ENCODE data around the gene EPG5. TPM values are rescaled to one million over a fixed set of nuclear protein-coding genes. Genes with fewer than 3 reads are reported as not detected.

Gene EPG5, protein sequence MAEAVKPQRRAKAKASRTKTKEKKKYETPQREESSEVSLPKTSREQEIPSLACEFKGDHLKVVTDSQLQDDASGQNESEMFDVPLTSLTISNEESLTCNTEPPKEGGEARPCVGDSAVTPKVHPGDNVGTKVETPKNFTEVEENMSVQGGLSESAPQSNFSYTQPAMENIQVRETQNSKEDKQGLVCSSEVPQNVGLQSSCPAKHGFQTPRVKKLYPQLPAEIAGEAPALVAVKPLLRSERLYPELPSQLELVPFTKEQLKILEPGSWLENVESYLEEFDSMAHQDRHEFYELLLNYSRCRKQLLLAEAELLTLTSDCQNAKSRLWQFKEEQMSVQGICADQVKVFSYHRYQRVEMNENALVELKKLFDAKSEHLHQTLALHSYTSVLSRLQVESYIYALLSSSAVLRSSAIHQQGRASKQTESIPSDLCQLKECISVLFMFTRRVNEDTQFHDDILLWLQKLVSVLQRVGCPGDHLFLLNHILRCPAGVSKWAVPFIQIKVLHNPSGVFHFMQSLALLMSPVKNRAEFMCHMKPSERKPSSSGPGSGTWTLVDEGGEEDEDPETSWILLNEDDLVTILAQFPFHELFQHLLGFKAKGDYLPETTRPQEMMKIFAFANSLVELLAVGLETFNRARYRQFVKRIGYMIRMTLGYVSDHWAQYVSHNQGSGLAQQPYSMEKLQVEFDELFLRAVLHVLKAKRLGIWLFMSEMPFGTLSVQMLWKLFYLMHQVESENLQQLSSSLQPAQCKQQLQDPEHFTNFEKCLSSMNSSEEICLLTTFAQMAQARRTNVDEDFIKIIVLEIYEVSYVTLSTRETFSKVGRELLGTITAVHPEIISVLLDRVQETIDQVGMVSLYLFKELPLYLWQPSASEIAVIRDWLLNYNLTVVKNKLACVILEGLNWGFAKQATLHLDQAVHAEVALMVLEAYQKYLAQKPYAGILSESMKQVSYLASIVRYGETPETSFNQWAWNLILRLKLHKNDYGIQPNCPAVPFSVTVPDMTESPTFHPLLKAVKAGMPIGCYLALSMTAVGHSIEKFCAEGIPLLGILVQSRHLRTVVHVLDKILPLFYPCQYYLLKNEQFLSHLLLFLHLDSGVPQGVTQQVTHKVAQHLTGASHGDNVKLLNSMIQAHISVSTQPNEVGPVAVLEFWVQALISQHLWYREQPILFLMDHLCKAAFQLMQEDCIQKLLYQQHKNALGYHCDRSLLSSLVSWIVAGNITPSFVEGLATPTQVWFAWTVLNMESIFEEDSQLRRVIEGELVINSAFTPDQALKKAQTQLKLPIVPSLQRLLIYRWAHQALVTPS (N-terminal part only)
- polyA plus RNA-seq (2012; rRNA removed): 13.6 and 18.9 TPM in 2 replicates
- 10.1 and 12.6 TPM in 2 replicates for polyA plus RNA-seq (2012; cell fraction: cytosol; rRNA removed)
- polyA plus RNA-seq (2012; cell fraction: nucleus; rRNA removed): 31.5 and 49.4 TPM in 2 replicates

DNA sequence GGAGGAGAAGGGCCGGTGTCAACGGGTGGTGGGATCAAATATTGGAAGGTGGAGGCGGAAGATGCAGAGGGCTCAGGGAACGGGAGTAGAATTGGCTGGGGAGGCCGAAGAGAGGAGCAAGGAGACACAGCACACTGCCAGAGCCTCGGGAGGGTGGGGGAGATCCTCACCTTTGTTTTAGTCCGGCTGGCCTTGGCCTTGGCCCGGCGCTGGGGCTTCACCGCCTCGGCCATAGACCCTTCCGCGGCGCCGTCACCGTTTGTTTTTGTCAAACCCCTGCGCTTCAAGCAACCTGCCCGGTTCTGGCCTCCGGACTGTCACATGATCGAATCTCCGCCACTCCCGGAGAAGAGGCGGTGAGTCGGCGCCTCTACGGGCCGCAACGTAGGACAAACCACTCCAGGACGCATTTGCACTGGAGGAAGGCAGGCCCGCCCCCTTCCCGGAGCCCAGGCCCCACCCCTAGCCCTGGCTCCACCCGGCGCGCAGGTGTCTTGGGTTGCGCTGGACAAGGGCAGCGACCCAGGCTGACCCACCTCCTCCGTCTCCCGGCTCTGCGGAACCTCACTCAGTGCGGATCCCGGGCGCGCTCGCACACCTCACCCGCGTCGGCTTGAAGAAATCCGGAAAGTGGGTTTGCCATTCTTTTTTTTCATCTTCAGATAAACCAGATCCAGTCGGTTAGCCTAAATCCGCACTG, at the start of gene EPG5:
TSS of gene EPG5 (minus strand) at position 323 of the 700 bp plus-strand sequence. CDS start at position 233, 90 bp downstream.
- ChIA-PET CTCF (interaction anchor here (0.6 kb wide), 1 partner anchor 107 kb away, joined by 3 read pairs; no protein-coding TSS in a partner anchor), POLR2A (no interaction called here)
- H3K27ac ChIP-seq (ENCODE audit: low read depth in 2 of 2, low read length in 1 of 2): peak within 1 kb of the TSS; percentile 56 to 80
- H3K9ac ChIP-seq: peak within 1 kb of the TSS; percentile 93
- WGBS (ENCODE audit: low lambda C conversion rate): under 1% methylated on average over 30 of the region's 50 CpGs
- no peaks in the 10 kb centered on the region for H4K20me1 ChIP-seq (ENCODE audit: insufficient read depth)
- no peaks in the 10 kb centered on the region for H3K9me3 ChIP-seq
- H3K4me3 ChIP-seq (ENCODE audit: low read depth in 2 of 2, low read length in 1 of 2): peak within 1 kb of the TSS; percentile 88 to 100
- peak; percentile 95 for DNase-seq
- no peaks in the 10 kb centered on the region for H3K27me3 ChIP-seq (ENCODE audit: insufficient read depth)
- peak within 1 kb of the TSS; percentile 96 for H3K4me2 ChIP-seq
- peaks cover 0 to 23% of the 10 kb centered on the region in 2 experiments for H3K36me3 ChIP-seq (replicated peaks in 1 of 2; ENCODE audit: control insufficient read depth in 1 of 2, insufficient read depth in 2 of 2, low read length in 1 of 2)
- TF ChIP-seq CHD2 (IDR thresholded peaks at IDR 0.05; ENCODE audit: low read length, partially characterized antibody) (peak; percentile 58), MXI1 (IDR thresholded peaks at IDR 0.05; ENCODE audit: low read depth, low read length) (peak; percentile 71; the same call in 1 of the 2 replicates), FOSL2 (IDR thresholded peaks at IDR 0.05; ENCODE audit: borderline replicate concordance, low read depth) (peak; percentile 14; the same call in 1 of the 2 replicates), MEF2A (IDR thresholded peaks at IDR 0.05; ENCODE audit: borderline replicate concordance, low read depth) (no peak), RCOR1 (IDR thresholded peaks at IDR 0.05; ENCODE audit: low read length) (0 out of 2 replicates have a peak, but pooled peaks have one; percentile 44), SIN3A (IDR thresholded peaks at IDR 0.05; ENCODE audit: borderline replicate concordance, low read depth, low read length) (peak; percentile 54; the same call in 1 of the 2 replicates), YY1 (IDR thresholded peaks at IDR 0.05; ENCODE audit: low read depth) (peak; percentile 59; the same call in 1 of the 2 replicates), SMC3 (IDR thresholded peaks at IDR 0.05; ENCODE audit: low read depth, low read length) (no peak), ELF1 (IDR thresholded peaks at IDR 0.05) (peak; percentile 65), GATA2 (CRISPR knock-in tag; IDR thresholded peaks at IDR 0.05) (no peak), TEAD4 (IDR thresholded peaks at IDR 0.05; ENCODE audit: borderline replicate concordance, insufficient read depth) (no peak), NFIC (IDR thresholded peaks at IDR 0.05; ENCODE audit: borderline replicate concordance) (no peak), RFX5 (IDR thresholded peaks at IDR 0.05; ENCODE audit: low read length) (no peak)
- TF ChIP-seq, protein P1, sequence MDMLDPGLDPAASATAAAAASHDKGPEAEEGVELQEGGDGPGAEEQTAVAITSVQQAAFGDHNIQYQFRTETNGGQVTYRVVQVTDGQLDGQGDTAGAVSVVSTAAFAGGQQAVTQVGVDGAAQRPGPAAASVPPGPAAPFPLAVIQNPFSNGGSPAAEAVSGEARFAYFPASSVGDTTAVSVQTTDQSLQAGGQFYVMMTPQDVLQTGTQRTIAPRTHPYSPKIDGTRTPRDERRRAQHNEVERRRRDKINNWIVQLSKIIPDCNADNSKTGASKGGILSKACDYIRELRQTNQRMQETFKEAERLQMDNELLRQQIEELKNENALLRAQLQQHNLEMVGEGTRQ (IDR thresholded peaks at IDR 0.05; ENCODE audit: borderline replicate concordance, low read depth, low read length): peak; percentile 67
- TF ChIP-seq, protein P2, sequence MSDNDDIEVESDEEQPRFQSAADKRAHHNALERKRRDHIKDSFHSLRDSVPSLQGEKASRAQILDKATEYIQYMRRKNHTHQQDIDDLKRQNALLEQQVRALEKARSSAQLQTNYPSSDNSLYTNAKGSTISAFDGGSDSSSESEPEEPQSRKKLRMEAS (IDR thresholded peaks at IDR 0.05; ENCODE audit: low read depth): peak; percentile 71; the same call in 1 of the 2 replicates
- TF ChIP-seq, protein P3, sequence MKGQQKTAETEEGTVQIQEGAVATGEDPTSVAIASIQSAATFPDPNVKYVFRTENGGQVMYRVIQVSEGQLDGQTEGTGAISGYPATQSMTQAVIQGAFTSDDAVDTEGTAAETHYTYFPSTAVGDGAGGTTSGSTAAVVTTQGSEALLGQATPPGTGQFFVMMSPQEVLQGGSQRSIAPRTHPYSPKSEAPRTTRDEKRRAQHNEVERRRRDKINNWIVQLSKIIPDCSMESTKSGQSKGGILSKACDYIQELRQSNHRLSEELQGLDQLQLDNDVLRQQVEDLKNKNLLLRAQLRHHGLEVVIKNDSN (IDR thresholded peaks at IDR 0.05; ENCODE audit: borderline replicate concordance, low read depth): peak; percentile 97
- TF ChIP-seq, protein P4, sequence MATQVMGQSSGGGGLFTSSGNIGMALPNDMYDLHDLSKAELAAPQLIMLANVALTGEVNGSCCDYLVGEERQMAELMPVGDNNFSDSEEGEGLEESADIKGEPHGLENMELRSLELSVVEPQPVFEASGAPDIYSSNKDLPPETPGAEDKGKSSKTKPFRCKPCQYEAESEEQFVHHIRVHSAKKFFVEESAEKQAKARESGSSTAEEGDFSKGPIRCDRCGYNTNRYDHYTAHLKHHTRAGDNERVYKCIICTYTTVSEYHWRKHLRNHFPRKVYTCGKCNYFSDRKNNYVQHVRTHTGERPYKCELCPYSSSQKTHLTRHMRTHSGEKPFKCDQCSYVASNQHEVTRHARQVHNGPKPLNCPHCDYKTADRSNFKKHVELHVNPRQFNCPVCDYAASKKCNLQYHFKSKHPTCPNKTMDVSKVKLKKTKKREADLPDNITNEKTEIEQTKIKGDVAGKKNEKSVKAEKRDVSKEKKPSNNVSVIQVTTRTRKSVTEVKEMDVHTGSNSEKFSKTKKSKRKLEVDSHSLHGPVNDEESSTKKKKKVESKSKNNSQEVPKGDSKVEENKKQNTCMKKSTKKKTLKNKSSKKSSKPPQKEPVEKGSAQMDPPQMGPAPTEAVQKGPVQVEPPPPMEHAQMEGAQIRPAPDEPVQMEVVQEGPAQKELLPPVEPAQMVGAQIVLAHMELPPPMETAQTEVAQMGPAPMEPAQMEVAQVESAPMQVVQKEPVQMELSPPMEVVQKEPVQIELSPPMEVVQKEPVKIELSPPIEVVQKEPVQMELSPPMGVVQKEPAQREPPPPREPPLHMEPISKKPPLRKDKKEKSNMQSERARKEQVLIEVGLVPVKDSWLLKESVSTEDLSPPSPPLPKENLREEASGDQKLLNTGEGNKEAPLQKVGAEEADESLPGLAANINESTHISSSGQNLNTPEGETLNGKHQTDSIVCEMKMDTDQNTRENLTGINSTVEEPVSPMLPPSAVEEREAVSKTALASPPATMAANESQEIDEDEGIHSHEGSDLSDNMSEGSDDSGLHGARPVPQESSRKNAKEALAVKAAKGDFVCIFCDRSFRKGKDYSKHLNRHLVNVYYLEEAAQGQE (IDR thresholded peaks at IDR 0.05; ENCODE audit: low read depth, low read length): peak; percentile 43; the same call in 1 of the 2 replicates
- TF ChIP-seq, protein P5, sequence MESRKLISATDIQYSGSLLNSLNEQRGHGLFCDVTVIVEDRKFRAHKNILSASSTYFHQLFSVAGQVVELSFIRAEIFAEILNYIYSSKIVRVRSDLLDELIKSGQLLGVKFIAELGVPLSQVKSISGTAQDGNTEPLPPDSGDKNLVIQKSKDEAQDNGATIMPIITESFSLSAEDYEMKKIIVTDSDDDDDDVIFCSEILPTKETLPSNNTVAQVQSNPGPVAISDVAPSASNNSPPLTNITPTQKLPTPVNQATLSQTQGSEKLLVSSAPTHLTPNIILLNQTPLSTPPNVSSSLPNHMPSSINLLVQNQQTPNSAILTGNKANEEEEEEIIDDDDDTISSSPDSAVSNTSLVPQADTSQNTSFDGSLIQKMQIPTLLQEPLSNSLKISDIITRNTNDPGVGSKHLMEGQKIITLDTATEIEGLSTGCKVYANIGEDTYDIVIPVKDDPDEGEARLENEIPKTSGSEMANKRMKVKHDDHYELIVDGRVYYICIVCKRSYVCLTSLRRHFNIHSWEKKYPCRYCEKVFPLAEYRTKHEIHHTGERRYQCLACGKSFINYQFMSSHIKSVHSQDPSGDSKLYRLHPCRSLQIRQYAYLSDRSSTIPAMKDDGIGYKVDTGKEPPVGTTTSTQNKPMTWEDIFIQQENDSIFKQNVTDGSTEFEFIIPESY (IDR thresholded peaks at IDR 0.05; ENCODE audit: borderline replicate concordance, low read depth): 0 out of 2 replicates have a peak, but pooled peaks have one; percentile 24
- no peaks in the 10 kb centered on the region for H3K9me2 ChIP-seq
- H3F3A ChIP-seq (replicated peaks; ENCODE audit: insufficient read depth): peaks cover 34% of the 10 kb centered on the region
- H2AFZ ChIP-seq (ENCODE audit: low read depth): peak within 1 kb of the TSS; percentile 94
- peaks cover 46% of the 10 kb centered on the region for H3K79me2 ChIP-seq (ENCODE audit: insufficient read depth)
- peaks cover 0 to 22% of the 10 kb centered on the region in 2 experiments for H3K4me1 ChIP-seq (ENCODE audit: control insufficient read depth in 1 of 2, insufficient read depth in 2 of 2, low read depth in 1 of 2, low read length in 1 of 2)

Data from SK-N-SH (cell line).